Measurements from ENCODE around the gene IGFL2.
"Not testable (repeated sequence)": the region's sequence is repeated elsewhere in the genome, so short reads cannot be mapped to it uniquely, and the experiment has no call there.

IGFL2 gene

GRCh38 chr19:46144756-46145155 lies 3.3 kb upstream of the IGFL2 start:
- no peak for DNase-seq

DNA sequence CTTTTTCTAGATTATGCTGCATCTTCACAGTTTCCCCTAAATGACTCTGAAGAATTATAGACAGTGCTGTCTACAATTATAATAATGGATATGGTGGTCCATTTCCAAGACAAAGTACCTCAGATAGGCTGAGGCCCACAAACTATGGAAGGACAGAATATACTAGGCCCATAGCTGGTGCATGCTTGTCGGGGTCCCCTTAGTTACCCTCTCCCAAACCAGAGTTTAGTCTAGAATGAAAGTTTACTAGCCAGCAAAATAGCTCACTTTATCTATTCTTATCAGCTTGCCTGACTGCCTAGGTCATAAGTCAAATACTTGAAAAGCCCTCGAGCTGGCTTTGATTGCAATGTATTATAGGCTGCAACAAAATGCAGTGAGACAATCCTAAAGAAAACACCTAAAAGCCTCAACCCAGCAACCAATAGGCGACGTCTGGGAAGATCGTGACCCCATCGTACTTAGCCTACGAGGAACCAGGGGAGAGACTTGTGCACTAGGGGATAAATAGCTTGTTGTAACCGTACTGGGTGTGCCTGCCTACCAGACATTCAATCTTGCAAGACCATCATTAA lies 785 bp upstream of the IGFL2 start:
- DNase-seq: no peak

GRCh38 chr19:46150606-46151005 lies 2.6 kb downstream of the IGFL2 start:
- DNase-seq: no peak

- DNase-seq: no peak
Measured at GRCh38 chr19:46155237-46155636, 7.2 kb downstream of the IGFL2 start.

DNA sequence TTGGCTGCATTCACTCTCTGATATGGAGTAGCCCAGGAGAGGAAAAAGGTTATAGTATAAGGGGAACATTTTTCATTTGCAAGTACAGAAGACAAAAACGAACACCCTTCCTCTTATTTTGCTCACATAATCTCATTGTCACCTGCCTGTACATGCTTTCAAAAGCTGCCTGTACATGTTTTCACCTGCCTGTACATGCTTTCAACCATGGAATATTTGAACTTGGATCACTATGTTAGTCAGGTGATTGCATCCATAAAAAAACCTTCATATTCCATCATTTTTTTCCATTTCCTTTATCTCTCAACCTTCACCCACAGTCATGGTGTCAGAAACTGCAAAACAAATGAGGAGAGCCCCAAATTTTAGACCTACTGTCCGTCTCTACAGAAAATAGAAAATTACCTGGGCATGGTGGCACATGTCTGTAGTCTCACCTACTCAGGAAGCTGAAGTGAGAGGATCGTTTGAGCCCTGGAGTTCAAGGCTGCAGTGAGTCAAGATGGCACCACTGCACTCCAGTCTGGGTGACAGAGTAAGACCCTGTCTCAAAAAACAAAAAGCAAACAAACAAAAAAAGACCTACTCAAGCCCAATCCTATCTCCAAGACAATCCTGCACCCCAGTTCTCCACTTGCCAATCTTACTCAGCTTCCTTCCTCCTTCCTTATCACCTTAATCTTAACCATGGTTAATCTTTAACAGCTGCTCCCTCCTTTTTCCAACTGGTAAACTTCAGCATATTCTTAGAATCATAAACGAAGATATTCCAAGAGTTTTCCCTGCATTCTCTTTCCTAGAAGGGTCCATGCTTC lies 11.6 kb downstream of the IGFL2 start:
- DNase-seq: no peak

DNA sequence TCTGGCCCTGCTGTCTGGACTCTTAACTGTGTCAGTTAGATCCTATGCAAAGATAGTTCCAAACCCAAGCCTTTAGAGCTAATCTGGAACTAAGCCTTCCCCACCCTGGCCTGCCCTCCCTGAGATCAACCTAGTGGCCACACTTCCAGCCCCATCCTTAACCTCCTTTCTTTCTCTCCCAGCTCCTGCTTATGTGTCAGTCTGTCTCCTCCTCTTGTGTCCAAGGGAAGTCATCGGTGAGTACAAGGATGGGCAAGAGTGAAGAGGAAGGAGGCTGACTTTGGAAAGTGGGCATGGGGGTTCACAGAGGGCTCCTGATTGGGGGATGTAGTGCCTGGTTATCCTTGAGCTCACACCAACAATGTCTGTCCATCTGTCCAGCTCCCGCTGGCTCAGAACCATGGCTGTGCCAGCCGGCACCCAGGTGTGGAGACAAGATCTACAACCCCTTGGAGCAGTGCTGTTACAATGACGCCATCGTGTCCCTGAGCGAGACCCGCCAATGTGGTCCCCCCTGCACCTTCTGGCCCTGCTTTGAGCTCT lies 12.3 kb downstream of the IGFL2 start:
- DNase-seq: no peak

- not testable (repeated sequence) for DNase-seq
Measured at GRCh38 chr19:46161642-46162257, 13.7 kb downstream of the IGFL2 start.

- DNase-seq: no peak
Measured at GRCh38 chr19:46162731-46163130, 14.7 kb downstream of the IGFL2 start.

DNA sequence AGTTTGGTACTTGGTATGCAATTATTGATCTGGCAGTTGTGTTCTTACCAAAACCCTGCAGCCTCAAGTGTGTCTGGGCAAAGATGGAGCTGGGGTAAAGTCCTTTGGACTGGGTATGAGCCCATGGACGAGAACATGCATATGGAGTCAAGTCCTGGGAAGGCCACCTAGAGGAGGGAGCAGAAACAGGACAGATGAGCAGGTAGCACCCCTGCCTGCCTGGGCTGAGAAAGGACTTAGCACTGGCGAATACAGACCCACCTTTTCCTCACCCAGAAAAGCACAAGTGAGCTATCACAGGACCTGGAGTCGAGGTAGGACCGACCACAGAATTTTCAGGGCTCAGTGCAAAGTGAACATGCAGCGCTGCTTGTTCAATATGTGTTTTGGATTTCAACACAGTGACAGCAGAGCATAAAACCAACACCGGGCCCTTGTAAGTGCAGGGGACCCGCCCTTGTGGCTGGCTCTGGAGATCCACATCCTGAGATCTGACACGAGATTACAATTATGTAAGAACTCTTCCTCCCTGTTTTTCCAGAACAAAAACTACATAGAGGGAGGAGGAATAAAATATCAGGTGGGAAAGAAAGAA lies 25.9 kb downstream of the IGFL2 start:
- DNase-seq: no peak

DNA sequence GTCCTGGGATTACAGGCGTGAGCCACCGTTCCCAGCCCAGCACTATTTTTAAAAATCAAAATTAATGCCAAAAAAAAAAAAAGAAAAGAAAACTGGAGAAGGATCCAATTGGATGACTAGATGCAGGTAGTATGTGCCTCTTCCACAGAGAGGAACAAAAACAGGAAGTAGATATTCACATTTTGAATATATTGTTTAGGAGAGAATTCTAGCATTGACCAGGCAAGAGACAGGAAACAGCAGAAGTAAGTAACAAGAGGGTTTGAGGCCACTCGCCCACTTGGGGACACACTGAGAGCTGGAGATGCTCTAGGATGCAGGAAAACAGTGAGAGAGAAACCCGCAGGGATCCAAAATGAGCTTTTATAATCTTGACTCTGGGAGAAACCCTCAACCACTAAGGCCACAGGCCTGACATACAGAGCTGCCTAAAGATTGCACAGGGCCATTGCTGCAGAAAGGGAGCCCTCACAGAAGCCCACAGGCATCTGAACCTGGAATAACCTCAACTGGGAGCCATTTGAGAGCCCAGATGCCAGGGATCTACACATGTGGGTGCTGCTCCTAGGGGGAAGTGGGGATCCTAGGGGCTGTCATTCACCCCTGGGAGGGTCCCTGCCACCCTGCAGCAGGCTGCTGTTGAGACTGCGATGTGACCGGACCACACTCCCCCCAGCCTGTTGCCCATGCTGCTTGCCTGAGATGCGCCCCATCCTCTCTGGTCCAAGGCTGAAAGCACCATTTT lies 28.2 kb downstream of the IGFL2 start:
- DNase-seq: no peak

DNA sequence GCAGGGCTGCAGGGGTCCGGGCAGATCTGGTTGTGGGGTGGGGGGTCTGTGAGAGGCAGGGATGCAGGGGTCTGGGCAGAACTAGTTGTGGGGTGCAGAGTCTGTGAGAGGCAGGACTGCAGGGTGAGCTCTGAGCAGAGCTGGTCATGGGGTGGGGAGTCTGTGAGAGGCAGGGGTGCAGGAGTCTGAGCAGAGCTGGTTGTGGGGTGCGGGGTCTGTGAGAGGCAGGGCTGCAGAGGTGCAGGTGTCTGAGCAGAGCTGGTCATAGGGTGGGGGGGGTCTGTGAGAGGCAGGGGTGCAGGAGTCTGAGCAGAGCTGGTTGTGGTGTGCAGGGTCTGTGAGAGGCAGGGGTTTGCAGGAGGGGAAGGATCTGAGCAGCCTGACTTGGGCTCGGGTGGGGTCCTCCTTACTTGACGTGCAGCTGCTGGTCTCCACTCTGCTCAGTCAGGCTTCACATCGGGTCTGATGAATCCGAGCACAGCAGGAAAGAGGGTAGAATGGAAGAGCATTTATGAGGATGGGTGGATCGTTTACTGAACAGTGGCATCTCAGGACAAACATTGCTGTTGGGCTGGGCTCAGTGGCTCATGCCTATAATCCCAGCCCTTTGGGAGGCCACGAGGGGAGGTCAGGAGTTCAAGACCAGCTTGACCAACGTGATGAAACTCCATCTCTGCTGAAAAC lies 31.2 kb downstream of the IGFL2 start:
- DNase-seq: no peak

GRCh38 chr19:46180701-46181387 lies 32.8 kb downstream of the IGFL2 start:
- DNase-seq: no peak

DNA sequence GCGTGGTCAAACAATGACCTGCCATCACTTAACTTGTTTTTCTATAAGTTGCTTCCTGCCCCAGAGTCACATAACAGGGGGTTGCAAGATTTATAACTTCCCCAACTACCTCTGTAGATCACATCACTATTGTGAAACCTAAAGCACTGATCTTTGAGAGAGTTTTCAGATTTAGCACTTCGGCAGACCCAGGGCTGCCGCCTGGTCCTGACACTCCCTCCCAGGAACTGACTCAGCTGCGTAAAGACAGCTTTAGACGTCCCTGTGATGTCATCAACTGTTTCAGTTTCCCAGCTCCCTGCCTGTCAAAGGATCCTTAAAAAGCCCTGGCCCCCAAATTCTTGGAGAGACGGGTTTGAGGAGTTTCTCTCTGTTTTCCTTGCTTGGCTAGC lies 33.3 kb downstream of the IGFL2 start:
- DNase-seq: no peak

DNA sequence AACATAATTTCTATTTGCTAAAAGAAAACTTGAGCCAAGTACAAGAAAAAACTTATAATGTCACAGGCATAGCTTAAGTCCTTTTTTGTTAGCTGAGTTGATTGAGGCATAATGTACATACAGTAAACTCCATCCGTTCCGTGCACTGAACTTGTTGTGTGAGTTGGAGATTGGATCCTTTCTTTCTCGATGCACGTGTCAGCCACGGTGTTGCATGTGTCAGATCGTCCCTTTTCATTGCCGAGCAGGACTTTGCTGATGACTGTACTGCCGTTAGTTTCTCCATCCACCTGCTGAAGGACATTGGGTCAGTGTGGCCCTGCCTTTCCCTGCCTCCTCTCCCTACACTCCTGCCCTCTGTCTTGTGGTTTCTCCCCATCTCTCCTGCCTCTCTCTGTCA lies 34.4 kb downstream of the IGFL2 start:
- DNase-seq: no peak

GRCh38 chr19:46184775-46185710 lies 37.0 kb downstream of the IGFL2 start:
- not testable (repeated sequence) for DNase-seq

DNA sequence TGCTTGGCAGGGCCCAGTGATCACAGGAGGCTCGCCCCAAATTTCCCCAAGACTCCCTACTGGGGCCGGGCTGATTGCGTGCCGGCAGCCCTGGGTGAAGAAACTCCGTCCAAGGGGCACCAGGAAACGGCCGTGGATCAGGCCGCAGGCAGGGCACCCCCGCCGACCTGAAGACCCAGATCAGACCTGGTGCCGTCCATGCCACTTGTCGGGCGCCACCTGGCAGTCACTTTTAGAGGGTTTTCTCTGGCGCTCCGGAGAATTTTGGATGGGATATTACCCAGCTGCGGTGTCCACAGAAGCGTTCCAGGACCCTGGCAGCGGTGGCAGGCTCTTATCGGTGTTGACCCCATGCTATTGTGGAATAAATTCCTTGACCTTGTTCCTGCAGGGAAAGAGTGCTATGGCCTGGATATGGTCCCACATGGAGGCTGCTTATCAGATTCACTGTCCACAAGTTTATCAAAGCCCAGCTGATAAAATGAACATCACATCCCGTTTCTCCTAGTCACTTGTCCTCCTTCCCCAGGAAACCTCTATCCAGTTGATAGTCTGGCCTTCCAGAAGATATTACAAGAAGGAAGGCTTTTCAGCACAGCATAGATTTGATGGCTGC lies 38.2 kb downstream of the IGFL2 start:
- DNase-seq: no peak

GRCh38 chr19:46186717-46187101 lies 38.7 kb downstream of the IGFL2 start:
- no peak for DNase-seq

DNA sequence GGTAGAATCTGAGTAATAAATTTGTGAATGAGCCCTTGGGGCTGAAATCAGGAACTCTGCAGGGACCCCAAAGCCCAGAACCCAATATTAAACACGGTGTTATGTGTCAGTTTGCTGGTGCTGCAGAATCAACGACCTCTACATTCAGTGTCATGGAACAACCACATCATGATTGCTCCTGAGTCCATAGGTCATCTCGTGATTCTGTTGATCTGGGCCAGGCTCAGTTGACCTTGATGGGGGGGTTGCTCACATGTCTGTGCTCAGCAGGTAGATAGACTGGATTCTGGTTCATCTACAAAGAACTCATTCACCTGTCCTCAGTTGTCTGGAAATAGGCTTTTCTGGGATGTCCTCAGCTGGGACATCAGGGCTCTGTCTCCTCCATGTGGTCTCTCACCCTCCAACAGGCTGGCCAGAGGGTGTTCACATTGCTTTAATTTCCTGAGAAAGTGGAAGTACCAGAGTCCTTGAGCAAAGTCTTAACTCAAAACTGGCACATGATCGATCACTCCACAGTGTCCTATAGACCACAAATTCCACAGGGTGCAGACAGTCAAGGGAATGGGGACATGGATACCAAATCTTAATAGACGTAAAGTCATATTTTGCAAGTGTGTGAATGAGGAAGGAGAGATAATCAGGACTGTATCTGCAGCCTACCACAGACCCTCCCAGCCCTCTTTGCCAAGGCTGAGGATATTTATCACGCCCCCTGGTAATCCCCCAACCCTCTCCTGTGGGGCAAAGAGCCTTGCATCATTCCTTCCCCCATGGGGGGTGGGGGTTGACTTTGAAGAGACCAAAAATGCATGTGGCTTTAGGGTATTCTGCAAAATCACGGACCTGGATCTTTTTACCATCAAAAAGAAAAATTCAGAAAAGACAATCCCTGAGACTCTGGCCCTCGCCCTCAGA lies 42.2 kb downstream of the IGFL2 start:
- no peak for DNase-seq

- DNase-seq: no peak
Measured at GRCh38 chr19:46191356-46191755, 43.3 kb downstream of the IGFL2 start.
